T-helper 1 cell (primary cell): Measurements from ENCODE around the gene NAV3.
"Not testable (repeated sequence)": the region's sequence is repeated elsewhere in the genome, so short reads cannot be mapped to it uniquely, and the experiment has no call there.

Experiments
- DNase-seq, 5 donors: peaks; one replicate each; pipeline ENCODE4 v3.0.0-alpha.2; 2012 to 2020

NAV3 gene

DNA sequence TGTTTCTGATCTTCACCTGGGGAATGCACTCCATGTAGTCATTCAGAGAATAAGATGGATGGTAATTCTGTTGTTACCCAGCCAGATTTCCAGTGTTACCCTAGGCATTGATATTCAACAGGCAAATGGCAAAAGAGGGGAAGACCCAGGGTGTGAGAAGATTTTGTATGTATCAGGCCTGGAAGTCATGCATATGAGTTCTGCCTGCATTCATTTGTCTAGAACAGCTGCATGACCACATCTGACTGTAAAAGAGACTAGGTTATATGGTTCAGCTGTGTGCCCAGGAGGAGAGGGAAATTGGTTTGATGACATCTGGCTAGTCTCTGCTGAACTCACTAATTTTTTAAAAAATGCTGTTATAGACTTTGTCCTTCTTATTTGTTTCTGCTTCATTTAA, 224.9 kb downstream of the NAV3 start:
- no peak for DNase-seq

DNA sequence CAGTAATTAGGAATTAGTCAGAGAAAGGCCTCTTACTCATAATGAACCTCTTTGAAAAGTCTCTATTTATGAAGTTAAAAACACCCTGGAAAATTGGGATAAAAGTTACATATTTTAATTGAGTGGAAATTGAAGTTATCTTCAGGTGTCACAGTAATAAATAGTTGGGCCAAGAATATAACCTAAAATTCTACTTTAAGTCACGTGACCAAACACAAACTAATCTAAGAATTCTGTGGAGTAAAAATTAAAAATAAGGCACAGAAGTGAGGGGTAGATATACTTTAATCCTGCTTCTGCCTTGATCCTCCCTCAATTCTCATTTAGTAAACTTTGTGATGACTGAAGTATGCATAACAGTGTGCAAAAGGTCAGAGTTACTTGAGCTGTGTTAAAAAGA, 226.4 kb downstream of the NAV3 start:
- no peak for DNase-seq

DNA sequence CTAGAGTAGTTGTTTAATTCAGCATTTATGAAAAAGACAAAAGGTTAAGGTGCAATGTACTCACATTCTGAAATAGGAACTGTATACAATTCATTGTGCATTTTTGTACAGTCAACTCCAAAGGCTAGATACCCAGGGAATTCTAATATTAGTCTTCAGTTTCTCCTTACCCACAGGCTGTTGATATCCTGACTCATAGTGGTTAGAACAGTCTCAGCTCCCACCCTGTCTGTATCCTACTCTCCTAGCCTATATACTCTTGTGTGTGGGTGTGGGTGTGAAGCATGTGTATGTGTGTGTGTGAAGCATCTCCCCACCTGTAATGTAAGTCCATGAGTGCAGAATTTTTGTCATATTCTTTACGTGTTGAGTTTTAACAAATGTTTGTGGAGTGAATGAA, 229.5 kb downstream of the NAV3 start:
- DNase-seq, result no peak

DNA sequence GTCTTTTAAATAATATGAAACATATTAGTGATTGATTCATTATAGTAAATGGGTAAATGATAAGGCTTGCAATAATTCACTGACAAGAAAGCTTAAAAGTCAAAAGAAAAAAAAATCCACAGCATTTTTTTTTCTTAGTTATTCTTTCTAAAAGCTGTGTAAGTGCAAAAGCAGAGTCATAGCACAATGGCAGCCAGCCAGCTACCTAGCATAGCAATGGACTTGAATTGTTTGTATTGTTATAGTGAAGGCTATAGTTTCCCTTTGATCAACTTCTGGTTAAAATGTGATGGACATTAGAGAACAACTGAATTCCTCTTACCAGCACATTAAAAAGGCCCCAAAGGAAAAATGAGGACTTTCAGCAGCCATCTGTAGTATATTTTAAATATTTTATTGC, 232.1 kb downstream of the NAV3 start:
- DNase-seq, result no peak

GRCh38 chr12:78081590-78082314, 251.1 kb downstream of the NAV3 start:
- no peak for DNase-seq

DNA sequence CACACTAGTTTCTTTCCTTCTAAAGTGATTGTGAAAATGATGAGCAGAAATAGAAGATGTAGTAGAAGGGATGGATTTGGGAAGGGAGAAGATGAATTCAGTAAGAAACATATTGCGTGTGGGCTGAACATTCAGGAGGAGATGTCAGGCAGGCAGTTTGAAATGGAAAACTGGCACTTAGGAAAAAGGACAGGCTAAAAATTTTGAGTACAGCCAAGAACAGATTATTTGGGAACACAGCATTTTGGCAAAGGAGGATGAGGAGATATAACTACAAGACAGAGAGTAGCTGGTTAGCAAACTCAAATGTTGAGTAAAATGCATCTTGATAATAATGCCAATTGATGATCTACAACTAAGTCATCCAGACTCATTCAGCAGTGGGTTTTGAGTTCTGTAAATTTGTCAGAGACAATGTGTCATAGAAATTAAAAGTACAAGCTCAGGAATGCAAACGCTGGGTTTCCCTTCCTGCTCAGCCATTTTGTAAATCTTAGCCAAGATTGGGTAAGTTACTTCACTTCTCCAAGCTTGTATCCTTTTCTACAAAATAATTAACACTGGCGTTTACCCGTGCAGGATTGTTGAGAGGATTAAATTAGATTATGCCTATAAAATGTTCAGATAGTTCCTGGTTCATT, 255.0 kb downstream of the NAV3 start:
- no peak for DNase-seq

GRCh38 chr12:78086553-78087362, 256.1 kb downstream of the NAV3 start:
- DNase-seq, result no peak

DNA sequence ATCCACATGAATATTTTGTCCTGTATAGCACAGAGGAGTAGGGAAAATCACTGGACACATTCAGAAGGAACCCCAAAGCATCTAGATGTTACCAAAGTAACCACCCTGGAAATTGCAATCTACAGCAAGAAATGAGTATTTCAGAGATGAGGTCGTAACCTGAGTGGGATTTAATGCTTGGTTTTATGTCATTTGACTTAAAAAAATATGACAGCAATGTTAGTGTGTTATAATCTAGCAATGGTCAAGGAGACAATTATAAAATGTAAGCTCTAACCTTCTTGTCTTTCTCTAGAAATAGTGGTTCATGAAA, 256.6 kb downstream of the NAV3 start:
- DNase-seq, result no peak

- DNase-seq, result no peak
These were observed 257.7 kb downstream of the NAV3 start for GRCh38 chr12:78088391-78088832.

DNA sequence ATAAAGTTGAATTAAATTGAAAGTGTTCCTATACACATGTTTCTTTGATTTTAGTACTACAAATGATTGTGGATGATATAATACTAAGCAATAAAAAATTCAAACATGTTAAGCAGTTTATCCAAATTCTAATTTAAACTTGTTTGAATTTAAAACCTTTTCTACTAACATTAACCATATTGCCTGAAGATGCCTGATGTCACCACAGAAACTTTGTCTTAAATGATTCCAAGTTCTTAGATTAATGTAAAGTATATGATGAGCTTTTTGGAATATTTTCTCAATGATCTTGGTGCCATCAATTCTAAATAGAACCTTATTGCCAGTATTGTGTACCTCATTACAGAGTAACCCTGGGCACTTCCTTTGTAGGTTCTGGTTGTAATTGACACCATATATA, 259.6 kb downstream of the NAV3 start:
- DNase-seq, result no peak

DNA sequence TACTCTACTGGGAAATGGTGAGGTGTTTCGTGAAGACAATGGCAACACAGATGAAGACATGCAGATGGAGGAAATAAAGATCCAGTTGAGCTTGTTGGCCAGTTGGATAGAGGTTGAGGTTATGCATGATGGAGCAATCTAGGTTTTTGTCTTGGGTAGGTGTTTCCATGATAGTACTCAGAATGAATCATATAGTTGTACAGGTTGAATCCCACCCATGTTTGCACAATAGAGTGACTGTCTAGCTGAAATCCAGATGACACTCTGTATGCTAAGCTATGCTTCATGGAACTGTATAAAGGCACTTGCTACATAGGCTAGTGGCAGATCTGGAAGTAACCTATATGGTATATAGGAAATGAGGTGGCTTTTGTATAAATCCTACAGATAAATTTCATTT, 264.9 kb downstream of the NAV3 start:
- DNase-seq, result no peak

- DNase-seq, result no peak
These were observed 266.4 kb downstream of the NAV3 start for GRCh38 chr12:78096909-78097597.

- DNase-seq, result no peak
These were observed 269.1 kb downstream of the NAV3 start for GRCh38 chr12:78099806-78100205.

DNA sequence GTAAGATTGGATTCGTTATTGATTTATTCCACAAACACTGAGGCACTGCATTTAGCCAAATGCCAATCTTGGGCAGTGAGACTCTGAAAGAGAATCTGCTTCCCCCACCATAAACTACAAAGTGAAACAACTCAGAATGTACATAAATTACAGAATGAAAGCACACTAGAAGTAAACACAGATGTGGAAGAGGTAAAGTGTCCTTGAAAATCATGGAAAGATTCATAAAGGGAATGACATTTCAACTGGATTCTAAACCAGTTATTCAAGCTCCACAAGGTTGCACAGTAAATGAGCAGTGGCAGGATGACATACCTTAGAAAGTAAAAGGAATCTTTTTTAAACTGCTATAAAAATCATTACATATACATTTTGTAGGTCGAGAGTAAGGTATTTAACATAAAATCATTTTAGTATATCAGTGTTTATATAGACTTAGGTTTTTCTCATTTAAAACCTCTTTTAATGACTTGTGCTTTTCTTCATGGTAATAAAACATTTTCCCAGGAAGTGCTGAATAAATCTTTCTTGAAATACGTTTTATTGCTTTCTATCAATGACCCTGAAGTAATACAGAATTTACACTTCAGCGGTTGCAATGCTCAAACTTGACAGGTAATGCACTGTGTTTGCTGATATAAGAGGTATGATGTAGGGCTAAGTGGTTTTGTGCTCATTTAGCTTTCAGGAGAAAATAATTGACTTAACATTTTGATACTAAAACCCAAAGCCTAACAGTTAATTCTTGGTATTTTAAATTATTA, 270.6 kb downstream of the NAV3 start:
- no peak for DNase-seq

- no peak for DNase-seq
These were observed 271.4 kb downstream of the NAV3 start for GRCh38 chr12:78101946-78102635.

- not testable (repeated sequence) for DNase-seq
These were observed 272.1 kb downstream of the NAV3 start for GRCh38 chr12:78102801-78103200.

DNA sequence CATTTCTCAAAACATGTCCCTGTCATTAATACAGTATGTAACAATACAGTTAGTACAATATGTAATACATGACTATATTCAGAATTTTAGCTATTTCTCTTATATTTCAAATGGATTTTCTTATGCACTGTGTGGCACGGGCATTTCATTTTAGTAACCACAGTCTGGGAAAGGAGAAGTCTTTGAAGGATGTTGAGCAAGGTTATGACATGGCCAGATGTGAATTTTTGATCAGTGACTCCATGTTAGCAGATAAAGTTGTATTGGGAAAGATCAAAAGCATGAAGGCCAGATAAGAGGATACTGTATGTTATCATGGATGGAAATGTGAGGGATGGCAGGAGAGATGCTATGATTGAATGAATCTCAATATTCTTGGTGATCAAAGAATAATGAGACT, 285.2 kb downstream of the NAV3 start:
- DNase-seq, result no peak

GRCh38 chr12:78118036-78118435, 287.3 kb downstream of the NAV3 start:
- DNase-seq, result no peak

- DNase-seq, result no peak
These were observed 287.8 kb downstream of the NAV3 start for GRCh38 chr12:78118486-78118885.

DNA sequence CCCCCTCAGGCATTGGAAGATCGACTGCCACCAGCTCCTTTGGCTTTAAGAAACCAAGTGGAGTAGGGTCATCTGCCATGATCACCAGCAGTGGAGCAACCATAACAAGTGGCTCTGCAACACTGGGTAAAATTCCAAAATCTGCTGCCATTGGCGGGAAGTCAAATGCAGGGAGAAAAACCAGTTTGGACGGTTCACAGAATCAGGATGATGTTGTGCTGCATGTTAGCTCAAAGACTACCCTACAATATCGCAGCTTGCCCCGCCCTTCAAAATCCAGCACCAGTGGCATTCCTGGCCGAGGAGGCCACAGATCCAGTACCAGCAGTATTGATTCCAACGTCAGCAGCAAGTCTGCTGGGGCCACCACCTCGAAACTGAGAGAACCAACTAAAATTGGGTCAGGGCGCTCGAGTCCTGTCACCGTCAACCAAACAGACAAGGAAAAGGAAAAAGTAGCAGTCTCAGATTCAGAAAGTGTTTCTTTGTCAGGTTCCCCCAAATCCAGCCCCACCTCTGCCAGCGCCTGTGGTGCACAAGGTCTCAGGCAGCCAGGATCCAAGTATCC, 288.7 kb downstream of the NAV3 start:
- DNase-seq, result no peak

GRCh38 chr12:78120306-78120705, 289.6 kb downstream of the NAV3 start:
- DNase-seq, result no peak
